GM21390 (cell line): ENCODE data around the gene MED25.

ENCODE experiments used
- ATAC-seq: cut with Tn5 transposase; IDR thresholded peaks from one replicate; pipeline ENCODE4 v1.9.1; 2021; ENCODE audit not compliant: unreplicated experiment

The MED25 gene

DNA sequence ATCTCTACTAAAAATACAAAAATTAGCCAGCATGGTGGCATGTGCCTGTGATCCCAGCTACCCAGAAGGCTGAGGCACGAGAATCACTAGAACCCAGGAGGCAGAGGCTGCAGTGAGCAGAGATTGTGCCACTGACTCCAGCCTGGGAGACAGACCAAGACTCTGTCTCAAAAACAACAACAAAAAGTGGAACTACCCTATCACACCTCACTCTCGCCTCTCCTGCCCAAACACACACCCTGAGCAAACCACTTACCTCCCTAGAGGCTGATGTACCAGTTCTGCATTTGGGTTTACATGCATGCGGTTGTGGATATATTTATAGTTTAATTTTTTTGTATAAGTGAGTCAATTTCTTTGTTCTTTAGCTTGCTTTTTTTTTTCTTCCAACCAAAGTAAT is 25.2 kb downstream of the MED25 start:
- no peak for ATAC-seq

DNA sequence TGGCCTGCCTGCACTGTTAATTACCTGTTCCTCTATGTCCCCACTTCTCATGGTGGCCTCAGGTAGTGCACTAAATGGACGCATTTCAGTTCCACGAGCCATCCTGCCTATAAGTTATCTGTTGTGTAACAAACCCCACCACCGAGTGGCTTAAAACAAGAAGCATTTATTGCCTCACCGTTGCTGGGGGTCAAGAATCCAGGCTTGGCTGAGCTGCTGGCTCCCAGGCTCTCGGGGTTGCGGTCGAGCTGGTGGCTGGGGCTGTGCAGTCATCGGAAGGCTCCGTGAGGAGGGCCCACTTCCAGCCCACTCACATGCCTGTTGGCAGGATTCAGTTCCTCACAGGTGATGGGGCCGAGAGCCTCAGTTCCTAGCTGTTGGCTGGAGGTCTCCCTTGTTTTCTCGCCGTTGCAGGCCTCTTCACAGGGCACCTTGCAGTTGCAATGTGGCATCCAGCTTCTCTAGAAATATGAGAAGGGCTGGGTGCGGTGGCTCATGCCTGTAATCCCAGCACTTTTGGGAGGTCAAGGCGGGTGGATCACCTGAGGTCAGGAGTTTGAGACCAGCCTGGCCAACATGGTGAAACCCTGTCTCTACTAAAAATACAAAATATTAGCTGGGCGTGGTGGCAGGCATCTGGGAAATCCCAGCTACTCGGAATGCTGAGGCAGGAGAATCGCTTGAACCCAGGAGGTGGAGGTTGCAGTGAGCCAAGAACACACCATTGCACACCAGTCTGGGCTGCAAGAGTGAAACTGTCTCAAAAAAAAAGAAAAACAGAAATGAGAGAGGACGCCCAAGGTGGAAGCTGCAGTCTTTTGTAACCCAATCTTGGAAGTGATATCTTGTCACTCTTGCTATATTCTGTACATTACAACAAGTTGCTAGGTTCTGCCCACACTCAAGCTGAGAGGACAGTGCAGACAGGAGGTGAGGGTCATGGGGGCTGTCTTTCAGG is 26.3 kb downstream of the MED25 start:
- ATAC-seq, result no peak

DNA sequence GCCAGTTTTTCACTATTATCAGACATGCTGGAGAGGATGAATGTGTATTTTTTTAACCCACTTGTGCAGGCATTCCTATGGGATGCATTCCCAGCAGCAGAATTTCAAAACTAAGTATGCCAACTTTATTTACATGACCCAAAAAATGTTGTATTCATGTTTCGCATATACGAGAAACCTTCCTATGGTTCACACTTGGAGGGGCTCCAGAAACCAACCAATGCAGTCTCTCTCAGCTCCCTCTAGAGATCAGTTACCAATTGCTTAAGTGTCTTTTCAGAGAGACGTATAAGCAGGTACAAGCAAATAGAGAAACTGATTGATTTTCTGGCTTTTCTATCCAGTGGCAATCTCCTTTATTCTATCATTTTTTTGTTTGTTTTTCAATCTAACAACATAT is 27.3 kb downstream of the MED25 start:
- ATAC-seq, result no peak

DNA sequence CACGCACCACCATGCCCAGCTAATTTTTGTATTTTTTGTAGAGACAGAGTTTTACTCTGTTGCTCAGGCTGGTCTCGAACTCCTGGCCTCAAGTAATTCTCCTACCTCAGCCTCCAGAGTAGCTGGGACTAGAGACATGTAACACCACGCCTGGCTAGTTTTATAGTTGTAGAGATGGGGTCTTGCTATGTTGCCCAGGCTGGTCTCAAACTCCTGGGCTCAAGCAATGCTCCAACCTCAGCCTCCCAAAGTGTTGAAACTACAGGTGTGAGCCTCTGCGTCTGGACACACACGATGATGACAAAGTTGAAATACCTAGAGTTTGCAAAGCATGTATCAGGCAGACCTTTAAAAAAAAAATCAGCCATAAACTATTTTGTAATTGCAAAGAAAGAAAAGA is 28.3 kb downstream of the MED25 start:
- no peak for ATAC-seq

DNA sequence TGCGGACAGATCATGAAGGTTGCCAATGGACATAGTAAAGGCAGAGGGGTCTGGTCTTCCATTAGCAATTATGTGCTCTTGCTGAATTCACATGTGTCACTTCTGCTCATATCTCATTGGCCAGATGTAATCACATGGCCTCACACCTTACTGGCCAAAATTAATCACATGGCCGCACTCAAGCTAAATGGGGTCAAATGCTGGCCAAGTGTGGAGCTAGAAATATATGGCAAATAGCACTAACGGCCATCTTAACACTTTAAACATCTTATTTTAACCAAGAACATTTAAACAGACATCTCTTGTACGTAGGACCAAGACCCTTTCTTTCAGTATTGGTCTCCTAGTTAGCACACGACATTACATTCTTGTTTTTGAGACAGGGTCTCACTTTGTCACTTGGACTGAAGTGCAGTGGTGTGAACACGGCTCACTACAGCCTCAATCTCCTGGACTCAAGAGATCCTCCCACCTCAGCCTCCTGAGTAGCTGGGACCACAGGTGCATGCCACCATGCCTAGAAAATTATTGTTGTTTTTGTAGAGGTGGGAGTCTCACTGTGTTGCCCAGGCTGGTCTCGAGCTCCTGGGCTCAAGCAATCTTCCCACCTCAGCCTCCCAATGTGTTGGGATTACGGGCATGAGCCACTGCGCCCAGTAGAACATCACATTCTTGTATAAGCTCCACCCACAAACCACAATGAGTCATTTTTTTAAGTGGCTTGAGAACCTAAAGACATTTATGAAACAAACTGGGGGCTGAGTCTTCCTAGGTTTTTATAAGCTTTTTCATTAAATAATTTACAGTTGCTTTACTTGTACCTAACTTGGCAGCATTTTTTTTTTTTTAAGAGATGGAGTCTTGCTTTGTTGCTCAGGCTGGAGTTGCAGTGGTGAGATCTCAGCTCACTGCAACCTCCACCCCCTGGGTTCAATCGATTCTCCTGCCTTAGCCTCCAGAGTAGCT is 29.9 kb downstream of the MED25 start:
- no peak for ATAC-seq

DNA sequence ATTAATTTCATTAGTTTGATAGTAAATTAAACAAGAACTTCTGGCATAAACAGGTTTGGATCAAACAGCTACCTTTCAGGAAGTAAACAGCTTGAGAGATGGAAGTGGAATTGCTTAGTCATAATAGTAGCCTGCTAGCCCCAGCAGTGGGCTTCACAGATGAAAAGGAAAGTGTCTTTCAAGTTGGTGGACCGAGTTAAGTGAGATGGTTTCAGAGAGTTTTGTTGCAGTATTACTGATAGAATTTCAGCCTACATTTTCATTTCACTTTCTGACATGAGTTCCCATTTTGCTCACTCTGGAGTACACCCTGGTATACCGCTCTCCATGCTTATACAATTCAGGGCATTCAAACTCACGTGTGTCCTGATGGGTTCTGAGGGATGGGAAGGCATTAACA is 30.8 kb downstream of the MED25 start:
- ATAC-seq, result no peak

DNA sequence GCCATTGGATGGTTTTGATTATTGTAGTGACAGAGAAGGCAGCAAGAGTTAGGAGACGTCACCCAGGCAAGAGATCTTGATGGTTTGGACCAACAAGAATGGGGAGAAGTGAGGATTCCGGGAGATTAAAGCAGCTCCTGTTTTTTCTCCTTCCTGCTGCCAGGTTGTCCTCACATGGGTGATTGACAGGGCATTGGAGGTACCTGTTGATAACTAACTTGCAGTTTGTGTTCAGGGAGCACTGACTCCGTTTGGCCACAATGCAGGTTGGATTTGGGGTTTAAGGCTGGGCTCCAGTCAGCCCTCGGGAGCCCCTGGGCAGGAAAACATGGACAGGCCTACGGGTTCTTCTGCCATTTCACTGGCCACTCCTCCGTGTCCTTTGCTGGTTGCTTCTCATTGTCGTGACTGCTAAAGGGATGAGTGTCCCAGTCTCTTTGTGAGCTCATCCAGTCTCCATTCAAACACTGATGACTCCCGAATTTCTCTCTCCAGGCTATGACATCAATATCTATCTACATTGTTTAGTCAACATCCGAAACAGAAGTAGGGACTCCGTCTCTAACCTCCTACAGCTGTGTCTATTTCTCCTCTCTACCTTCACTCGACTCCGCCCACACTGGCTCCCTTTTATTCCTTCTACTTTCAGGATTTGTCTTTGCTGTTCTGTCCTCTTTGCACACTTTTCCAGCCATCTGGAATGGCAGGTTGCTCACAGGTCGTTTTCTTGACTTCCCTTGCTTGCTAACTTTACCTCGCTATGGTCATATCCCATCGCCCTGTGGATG is 31.5 kb downstream of the MED25 start:
- ATAC-seq, result no peak

DNA sequence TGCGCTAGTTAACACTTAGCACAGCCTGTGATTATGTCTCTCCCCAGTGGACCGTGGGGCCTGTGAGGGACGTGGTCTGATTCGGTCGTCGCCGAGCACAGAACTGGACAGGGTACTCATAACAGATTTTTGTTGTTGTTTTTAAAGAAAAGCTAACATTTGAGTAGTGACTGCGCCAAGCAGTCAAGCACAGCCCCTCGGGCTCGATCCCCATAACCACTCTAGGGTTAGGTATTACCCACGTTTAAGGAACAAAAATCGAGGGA is 32.1 kb downstream of the MED25 start:
- no peak for ATAC-seq

DNA sequence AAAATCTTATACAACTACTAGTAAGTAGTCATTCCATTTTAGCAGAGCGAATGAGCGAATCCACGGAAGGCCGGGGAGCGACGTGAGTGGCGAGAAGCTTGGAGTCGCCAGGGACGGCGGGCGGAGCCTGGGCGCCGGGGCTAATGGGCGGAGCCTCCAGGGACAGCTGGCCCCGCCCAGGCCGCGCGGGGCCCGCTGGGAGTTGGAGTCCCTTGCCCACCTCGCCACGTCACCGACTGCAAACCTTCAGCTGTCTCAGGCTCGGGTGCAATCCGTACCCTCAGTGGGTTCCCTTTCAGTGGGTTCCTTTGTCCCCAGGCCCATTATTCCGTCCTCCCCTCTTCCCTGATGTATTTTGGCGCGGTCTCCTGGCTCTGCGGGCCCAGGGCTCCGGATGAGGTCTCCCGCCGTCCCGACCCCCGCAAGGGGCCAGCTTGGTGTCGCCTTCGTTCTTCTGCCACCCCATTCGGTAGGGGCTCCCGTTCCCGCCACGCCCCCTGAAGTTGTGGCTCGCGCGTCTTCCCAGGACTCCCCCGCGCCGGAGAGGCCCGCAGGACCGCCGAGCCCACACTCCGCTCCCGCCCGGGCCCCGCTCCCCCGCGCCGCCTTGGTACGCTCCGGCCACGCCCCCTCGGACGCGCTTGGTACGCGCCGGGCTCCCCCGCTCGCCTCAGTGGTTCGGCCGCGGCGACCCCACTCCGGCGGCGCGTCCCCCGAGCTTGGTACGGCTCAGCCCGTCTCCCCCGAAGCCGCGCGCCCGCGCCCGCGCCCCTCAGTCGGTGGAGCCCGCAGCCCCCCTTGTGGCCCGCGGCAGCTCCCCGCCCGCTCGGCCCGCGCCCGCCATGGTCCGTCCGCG is 32.6 kb downstream of the MED25 start, which contains the start of gene PTOV1:
PTOV1 (plus strand) TSS at position 673 of the 856 bp plus-strand sequence.
- peak; percentile 57 for ATAC-seq

DNA sequence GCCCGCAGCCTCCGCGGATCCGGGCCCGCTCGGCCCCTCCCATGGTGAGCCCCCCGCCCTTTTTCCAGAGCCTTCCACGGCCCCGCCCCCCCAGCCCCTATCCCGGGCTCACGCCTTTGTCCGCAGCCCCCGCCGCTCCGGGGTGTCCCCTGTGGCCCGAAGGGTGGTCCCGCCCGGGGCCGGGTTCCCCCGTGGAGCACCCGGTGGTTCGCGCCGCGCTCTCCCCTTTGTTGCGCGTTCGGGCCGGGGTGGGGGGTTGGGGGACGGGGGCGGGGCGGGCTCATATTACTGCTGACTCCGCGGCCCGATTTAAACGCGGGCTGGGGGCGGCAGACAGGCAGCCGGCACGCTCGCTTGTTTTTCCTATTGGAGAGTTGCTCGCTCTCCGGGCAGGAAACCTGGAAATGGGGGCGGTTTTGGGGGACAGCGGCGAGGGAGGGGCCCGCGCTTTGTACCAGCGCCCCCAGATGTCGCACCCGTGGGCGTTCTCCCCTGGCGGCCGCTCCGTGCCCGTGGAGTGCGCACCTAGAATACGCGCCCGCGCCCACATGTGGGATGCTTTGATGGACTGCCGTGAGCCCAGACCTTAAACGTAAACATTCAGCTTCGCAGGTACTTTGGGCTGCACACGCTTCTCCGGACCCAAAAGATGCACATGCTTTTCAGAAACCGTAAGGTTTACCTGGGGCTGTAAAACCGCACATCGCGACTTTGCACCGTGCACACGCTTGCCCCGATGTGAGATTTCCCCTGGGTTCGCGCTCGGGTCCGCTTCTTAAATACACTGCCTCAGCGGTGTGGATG is 33.6 kb downstream of the MED25 start:
- ATAC-seq, result no peak

DNA sequence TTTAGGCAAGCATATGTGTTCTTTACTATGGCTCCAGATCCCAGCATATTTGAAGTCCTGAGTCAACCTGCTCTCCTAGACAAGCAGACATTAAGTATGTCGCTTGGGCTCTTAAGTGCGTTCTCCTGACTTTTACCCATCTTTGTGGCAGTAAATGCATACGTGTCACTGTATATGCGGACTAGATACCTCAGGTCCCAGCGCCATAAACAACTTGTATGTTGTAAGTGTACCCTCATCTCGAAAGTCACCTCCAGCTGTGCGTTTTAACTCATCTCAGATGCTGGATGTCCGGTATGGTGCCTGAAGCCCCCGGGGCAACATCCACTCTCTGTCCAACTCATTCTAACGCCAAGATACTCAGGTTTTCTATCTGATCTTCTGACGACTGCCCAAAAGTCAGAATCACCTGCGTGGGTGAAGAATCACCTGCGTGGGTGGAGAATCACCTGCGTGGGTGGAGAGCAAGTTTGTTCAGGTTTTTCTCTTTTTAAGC is 34.6 kb downstream of the MED25 start:
- no peak for ATAC-seq

DNA sequence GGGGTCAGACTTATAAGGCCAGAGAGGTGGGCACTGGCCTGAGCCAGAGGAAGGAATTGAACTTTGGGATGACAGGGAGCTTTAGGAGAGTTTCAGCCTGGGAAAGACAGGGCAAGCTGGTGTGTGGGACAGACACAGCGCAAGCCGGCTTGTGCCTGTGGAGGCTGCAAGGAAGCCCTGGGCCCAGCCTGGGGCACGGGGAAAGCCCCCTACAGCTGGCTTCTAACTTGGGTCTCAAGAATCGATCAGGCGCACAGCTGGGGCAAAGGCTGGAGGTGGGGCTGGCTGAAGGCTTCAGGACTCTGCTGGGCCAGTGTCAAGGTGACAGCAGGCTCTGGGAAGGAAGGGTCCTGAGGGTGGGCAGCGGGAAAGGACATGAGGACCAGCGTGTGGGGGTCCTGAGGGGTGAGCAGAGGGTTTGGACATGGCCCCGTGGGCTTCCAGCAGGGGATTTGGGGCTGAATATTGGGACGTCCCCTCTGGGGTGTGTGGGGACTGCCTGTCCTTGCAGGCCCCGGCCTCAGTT is 35.8 kb downstream of the MED25 start:
- no peak for ATAC-seq

DNA sequence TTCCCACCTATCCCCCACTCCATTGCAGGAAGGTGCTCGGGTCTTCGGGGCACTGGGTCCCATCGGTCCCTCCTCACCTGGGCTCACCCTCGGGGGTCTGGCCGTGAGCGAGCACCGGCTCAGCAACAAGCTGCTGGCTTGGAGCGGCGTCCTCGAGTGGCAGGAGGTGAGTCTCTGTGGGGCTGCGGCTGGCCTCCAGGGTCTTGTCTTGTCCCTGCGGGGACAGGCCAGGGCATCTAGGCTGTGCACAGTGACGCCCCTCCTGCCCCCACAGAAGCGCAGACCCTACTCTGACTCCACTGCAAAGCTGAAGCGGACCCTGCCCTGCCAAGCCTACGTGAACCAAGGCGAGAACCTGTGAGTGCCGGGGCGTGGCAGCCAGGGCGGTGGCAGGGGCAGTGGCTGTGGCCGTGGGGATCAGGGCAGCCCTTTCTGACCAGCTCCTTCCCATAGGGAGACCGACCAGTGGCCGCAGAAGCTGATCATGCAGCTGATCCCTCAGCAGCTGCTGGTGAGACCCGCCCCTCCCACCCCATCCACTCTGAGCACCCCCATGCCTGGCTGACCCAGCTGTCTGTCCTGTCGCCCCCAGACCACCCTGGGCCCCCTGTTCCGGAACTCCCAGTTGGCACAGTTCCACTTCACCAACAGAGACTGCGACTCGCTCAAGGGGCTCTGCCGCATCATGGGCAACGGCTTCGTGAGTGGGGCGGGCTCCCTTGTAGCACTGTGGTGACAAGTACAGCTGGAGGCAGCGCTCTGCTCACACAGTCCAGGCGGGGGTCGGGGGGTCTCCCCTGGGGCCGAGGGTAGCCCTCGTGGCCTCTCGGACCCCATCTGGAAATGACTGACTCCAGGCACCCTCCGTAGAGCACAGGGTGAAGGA is 36.5 kb downstream of the MED25 start:
- ATAC-seq, result no peak

DNA sequence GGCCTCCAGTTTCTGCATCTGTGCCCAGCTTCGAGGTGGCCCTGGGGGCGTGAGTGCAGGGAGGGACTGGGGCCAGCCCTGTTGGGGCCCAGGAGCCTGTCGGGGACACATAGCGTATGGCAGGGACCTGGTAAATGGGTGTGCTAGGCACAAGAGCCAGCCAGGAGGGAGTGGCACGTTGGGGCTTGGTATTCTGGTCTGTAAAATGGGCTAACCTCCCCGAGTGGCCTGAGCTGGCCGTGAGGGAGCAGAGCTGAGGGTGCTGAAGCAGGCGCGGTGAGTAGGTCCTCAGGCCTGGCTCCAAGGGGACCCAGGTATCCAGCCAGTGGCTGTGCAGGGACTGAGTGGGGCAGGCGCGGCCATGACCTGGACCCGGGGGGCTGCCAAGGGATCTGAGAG is 37.2 kb downstream of the MED25 start:
- ATAC-seq, result no peak

DNA sequence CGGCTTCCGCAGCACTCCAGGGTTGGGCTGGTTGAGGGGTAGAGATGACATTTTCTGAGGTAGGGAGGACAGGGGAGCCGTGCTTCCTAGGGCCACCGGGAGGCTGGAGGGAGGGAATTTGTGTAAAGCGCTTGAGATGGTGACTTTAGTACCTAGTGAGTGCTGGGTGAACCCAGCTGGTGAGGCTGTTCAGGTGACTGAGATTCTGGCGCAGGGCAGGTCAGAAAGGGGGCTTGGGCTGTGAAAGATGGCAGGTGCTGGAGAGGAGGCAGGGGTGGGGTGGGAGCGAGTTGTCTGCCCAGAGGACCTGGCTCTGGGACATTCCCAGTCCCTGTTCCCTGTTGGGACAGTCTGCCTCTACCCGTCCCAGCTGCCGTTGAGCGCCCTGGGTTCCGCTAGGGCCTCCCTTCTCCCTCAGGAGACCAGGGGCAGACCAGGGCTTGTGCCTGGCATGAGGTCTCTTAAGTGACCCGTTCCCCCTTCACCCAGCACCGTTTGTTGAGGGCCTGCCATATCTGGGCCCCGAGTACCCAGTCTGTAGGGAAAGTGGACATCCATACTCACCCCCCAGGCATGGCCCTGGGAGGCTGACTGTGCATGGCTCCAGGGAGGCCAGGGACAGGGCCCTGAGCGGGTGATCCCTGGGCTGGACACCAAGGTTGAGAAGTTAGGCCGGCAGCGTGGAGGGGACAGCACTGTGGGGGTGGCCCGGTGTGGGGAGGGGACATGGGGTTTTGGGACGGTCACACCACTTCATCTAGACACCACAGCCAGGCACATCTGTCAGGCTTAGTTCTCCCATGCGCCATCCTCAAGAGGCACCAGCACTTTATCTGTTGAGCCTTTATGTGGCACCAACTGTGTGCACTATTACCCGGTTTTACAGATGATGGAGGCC is 37.8 kb downstream of the MED25 start:
- no peak for ATAC-seq

DNA sequence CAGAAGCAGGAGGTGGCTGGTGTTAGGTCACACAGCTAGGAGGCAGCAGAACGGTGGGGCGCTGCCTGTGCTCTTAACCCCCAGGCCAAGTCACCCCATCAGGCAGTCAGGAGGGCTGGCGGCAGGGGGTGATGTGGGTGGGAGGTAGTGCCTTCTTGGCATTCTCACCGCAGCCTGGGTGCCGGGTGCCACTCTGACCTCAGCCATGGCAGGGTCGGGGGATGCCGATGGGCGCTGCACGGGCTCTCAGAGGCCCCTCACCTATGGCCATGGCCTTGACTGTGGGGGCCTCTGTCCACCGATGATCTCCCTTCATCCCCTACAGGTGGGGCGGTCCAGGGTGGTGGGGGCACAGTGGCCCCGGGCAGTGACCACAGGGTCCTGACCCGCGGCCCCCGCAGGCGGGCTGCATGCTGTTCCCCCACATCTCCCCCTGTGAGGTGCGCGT is 38.5 kb downstream of the MED25 start:
- ATAC-seq, result no peak
